ENCODE measurements around the gene FAM83G.
A peak's percentile ranks its signal among the peaks of the same experiment; 100 is the strongest.

FAM83G gene

GRCh38 chr17:18960803-18961511, 43.6 kb downstream of the FAM83G start:
- peak; percentile 91 for DNase-seq (ENCODE audit: extremely low spot score)
- TF ChIP-seq CTCF (IDR thresholded peaks at IDR 0.05; ENCODE audit: control extremely low read depth, extremely low read depth, low read depth, missing control alignments): peak; percentile 88
- ChIA-PET POLR2A (no interaction called here), CTCF (interaction anchor here (0.6 to 3.4 kb wide), 39 partner anchors 9 to 402 kb away, joined by 3 to 78 read pairs (median 5); partner anchors contain the start of genes B9D1, FAM83G, PRPSAP2 and SLC5A10)

GRCh38 chr17:18960241-18960665, 44.3 kb downstream of the FAM83G start:
- CTCF ChIA-PET: interaction anchor here (0.9 to 3.4 kb wide), 21 partner anchors 8 to 403 kb away, joined by 3 to 78 read pairs (median 10); partner anchors contain the start of genes B9D1, FAM83G and SLC5A10
- POLR2A ChIA-PET: no interaction called here
- no peak for DNase-seq (ENCODE audit: extremely low spot score)
- no peak for TF ChIP-seq CTCF (IDR thresholded peaks at IDR 0.05; ENCODE audit: control extremely low read depth, extremely low read depth, low read depth, missing control alignments)

- no peak for TF ChIP-seq CTCF (IDR thresholded peaks at IDR 0.05; ENCODE audit: control extremely low read depth, extremely low read depth, low read depth, missing control alignments)
- POLR2A ChIA-PET: no interaction called here
- DNase-seq (ENCODE audit: extremely low spot score): no peak
- CTCF ChIA-PET: interaction anchor here (1.0 to 3.4 kb wide), 11 partner anchors 8 to 64 kb away, joined by 3 to 78 read pairs (median 14); partner anchors contain the start of genes FAM83G and SLC5A10
Measured at GRCh38 chr17:18959845-18960240, 44.7 kb downstream of the FAM83G start.

GRCh38 chr17:18959071-18959844, 45.3 kb downstream of the FAM83G start:
- DNase-seq (ENCODE audit: extremely low spot score): no peak
- TF ChIP-seq CTCF (IDR thresholded peaks at IDR 0.05; ENCODE audit: control extremely low read depth, extremely low read depth, low read depth, missing control alignments): no peak
- POLR2A ChIA-PET: interaction anchor here (0.6 kb wide), 1 partner anchor 11 kb away, joined by 3 read pairs; no protein-coding TSS in a partner anchor
- CTCF ChIA-PET: interaction anchor here (0.9 to 3.4 kb wide), 11 partner anchors 10 to 333 kb away, joined by 3 to 28 read pairs (median 13); partner anchors contain the start of gene FAM83G

- TF ChIP-seq CTCF (IDR thresholded peaks at IDR 0.05; ENCODE audit: control extremely low read depth, extremely low read depth, low read depth, missing control alignments): no peak
- ChIA-PET POLR2A (interaction anchor here (0.6 kb wide), 1 partner anchor 10 kb away, joined by 3 read pairs; no protein-coding TSS in a partner anchor), CTCF (interaction anchor here (0.9 to 3.4 kb wide), 3 partner anchors 11 to 332 kb away, joined by 3 to 26 read pairs (median 3); no protein-coding TSS in a partner anchor)
- no peak for DNase-seq (ENCODE audit: extremely low spot score)
Measured at GRCh38 chr17:18958611-18959010, 46.0 kb downstream of the FAM83G start.

- ChIA-PET POLR2A (no interaction called here), CTCF (no interaction called here)
- no peak for TF ChIP-seq CTCF (IDR thresholded peaks at IDR 0.05; ENCODE audit: control extremely low read depth, extremely low read depth, low read depth, missing control alignments)
- no peak for DNase-seq (ENCODE audit: extremely low spot score)
Measured at GRCh38 chr17:18957831-18958230, 46.7 kb downstream of the FAM83G start.
